IPS-20b (cell line): ENCODE measurements around the gene GFOD1.

Experiments
- H3K27ac ChIP-seq: one replicate; pipeline ENCODE4 v1.5.1; 2013; ENCODE audit warnings: low read length
- H3K27me3 ChIP-seq: 2 replicates; pipeline ENCODE4 v1.6.1; 2013; ENCODE audit warnings: mild to moderate bottlenecking, low read length, inconsistent platforms; ENCODE audit not compliant: insufficient read depth
- H3K36me3 ChIP-seq: 2 replicates; pipeline ENCODE4 v1.6.1; 2013; ENCODE audit warnings: low read depth, mild to moderate bottlenecking, inconsistent platforms, low read length, moderate library complexity; ENCODE audit not compliant: insufficient read depth
- H3K4me1 ChIP-seq: 2 replicates; pipeline ENCODE4 v1.6.1; 2013; ENCODE audit warnings: mild to moderate bottlenecking, control low read depth, inconsistent platforms, low read length, moderate library complexity; ENCODE audit not compliant: insufficient read depth
- H3K4me3 ChIP-seq: 2 replicates; pipeline ENCODE4 v1.5.1; 2013; ENCODE audit warnings: mild to moderate bottlenecking, low read length, inconsistent platforms
- H3K9ac ChIP-seq: 2 replicates; pipeline ENCODE4 v1.6.1; 2013; ENCODE audit warnings: low read depth, mild to moderate bottlenecking, inconsistent platforms, low read length, moderate library complexity
- H3K9me3 ChIP-seq: 2 replicates; pipeline ENCODE4 v1.6.1; 2013; ENCODE audit warnings: mild to moderate bottlenecking, low read depth, low read length, inconsistent platforms; ENCODE audit not compliant: insufficient read depth

GFOD1 gene

GRCh38 chr6:13433709-13434121 lies 53.7 kb downstream of the GFOD1 start:
- Histone ChIP-seq H3K9me3 (no peaks in the 10 kb centered on the region), H3K4me1 (peaks cover 23% of the 10 kb centered on the region), H3K27ac (no peak overlapping the region)

GRCh38 chr6:13432526-13433184 lies 54.7 kb downstream of the GFOD1 start:
- Histone ChIP-seq H3K4me3 (no peak overlapping the region), H3K36me3 (no peaks in the 10 kb centered on the region), H3K9me3 (no peaks in the 10 kb centered on the region), H3K27me3 (no peaks in the 10 kb centered on the region), H3K9ac (no peak overlapping the region), H3K27ac (no peak overlapping the region), H3K4me1 (peaks cover 26% of the 10 kb centered on the region; the same call in 1 of the 2 replicates)

More at GRCh38 chr6:13433709-13434121, 53.7 kb downstream of the GFOD1 start:
- Histone ChIP-seq H3K9ac (no peak overlapping the region), H3K27me3 (no peaks in the 10 kb centered on the region), H3K36me3 (no peaks in the 10 kb centered on the region), H3K4me3 (no peak overlapping the region)

- no peaks in the 10 kb centered on the region for H3K9me3 ChIP-seq
- H3K4me1 ChIP-seq, result peaks cover 24% of the 10 kb centered on the region; the same call in 1 of the 2 replicates
Observed at GRCh38 chr6:13431861-13432465, 55.4 kb downstream of the GFOD1 start.

GRCh38 chr6:13431059-13431656 lies 56.2 kb downstream of the GFOD1 start:
- Histone ChIP-seq H3K4me1 (peaks cover 24% of the 10 kb centered on the region; the same call in 1 of the 2 replicates), H3K27ac (no peak overlapping the region), H3K9ac (no peak overlapping the region), H3K4me3 (no peak overlapping the region), H3K27me3 (no peaks in the 10 kb centered on the region), H3K36me3 (no peaks in the 10 kb centered on the region), H3K9me3 (no peaks in the 10 kb centered on the region)

More at GRCh38 chr6:13431861-13432465, 55.4 kb downstream of the GFOD1 start:
- H3K36me3 ChIP-seq, result no peaks in the 10 kb centered on the region
- 0 out of 2 replicates have a peak overlapping the region, but pooled peaks have one; percentile 43 for H3K9ac ChIP-seq
- no peaks in the 10 kb centered on the region for H3K27me3 ChIP-seq
- no peak overlapping the region for H3K4me3 ChIP-seq
- no peak overlapping the region for H3K27ac ChIP-seq

- no peak overlapping the region for H3K27ac ChIP-seq
- H3K9ac ChIP-seq, result no peak overlapping the region
- H3K36me3 ChIP-seq, result no peaks in the 10 kb centered on the region
- no peaks in the 10 kb centered on the region for H3K27me3 ChIP-seq
- H3K4me3 ChIP-seq, result no peak overlapping the region
- no peaks in the 10 kb centered on the region for H3K9me3 ChIP-seq
- H3K4me1 ChIP-seq, result peaks cover 24% of the 10 kb centered on the region; the same call in 1 of the 2 replicates
Observed at GRCh38 chr6:13429406-13429753, 58.0 kb downstream of the GFOD1 start.

GRCh38 chr6:13428583-13429405 lies 58.6 kb downstream of the GFOD1 start:
- no peak overlapping the region for H3K27ac ChIP-seq
- no peaks in the 10 kb centered on the region for H3K9me3 ChIP-seq
- no peak overlapping the region for H3K9ac ChIP-seq
- no peaks in the 10 kb centered on the region for H3K36me3 ChIP-seq
- H3K4me3 ChIP-seq, result no peak overlapping the region
- H3K27me3 ChIP-seq, result no peaks in the 10 kb centered on the region
- H3K4me1 ChIP-seq, result peaks cover 24% of the 10 kb centered on the region; the same call in 1 of the 2 replicates

GRCh38 chr6:13427801-13428582 lies 59.4 kb downstream of the GFOD1 start:
- Histone ChIP-seq H3K4me3 (no peak overlapping the region), H3K27ac (no peak overlapping the region), H3K36me3 (no peaks in the 10 kb centered on the region), H3K9me3 (no peaks in the 10 kb centered on the region), H3K9ac (no peak overlapping the region), H3K4me1 (peaks cover 32% of the 10 kb centered on the region), H3K27me3 (no peaks in the 10 kb centered on the region)

GRCh38 chr6:13427316-13427715 lies 60.1 kb downstream of the GFOD1 start:
- Histone ChIP-seq H3K9ac (no peak overlapping the region), H3K27ac (no peak overlapping the region), H3K36me3 (no peaks in the 10 kb centered on the region), H3K27me3 (no peaks in the 10 kb centered on the region), H3K9me3 (no peaks in the 10 kb centered on the region), H3K4me1 (peaks cover 36% of the 10 kb centered on the region), H3K4me3 (no peak overlapping the region)

- H3K36me3 ChIP-seq, result no peaks in the 10 kb centered on the region
- no peak overlapping the region for H3K9ac ChIP-seq
- H3K27me3 ChIP-seq, result no peaks in the 10 kb centered on the region
- no peak overlapping the region for H3K4me3 ChIP-seq
- H3K27ac ChIP-seq, result no peak overlapping the region
- no peaks in the 10 kb centered on the region for H3K9me3 ChIP-seq
- H3K4me1 ChIP-seq, result peaks cover 39% of the 10 kb centered on the region
Observed at GRCh38 chr6:13425943-13426931, 61.2 kb downstream of the GFOD1 start.

- Histone ChIP-seq H3K4me3 (no peak overlapping the region), H3K4me1 (peaks cover 41% of the 10 kb centered on the region), H3K9me3 (no peaks in the 10 kb centered on the region), H3K27ac (no peak overlapping the region), H3K27me3 (no peaks in the 10 kb centered on the region), H3K9ac (no peak overlapping the region), H3K36me3 (no peaks in the 10 kb centered on the region)
Observed at GRCh38 chr6:13425270-13425873, 62.0 kb downstream of the GFOD1 start.
